A549 (cell line): ENCODE measurements around the gene SDF2L1.

ENCODE experiments used
- CEBPB ChIP-seq, 2 experiments: fragments of >200 bp in 1 of 2; sonication (Bioruptor Twin) in 1 of 2; formaldehyde crosslinking in 1 of 2; IDR thresholded peaks; 2 replicates each; pipeline ENCODE4 v1.6.1; 2012 to 2016
- CTCF ChIP-seq: fragments of >200 bp; sonication (Bioruptor Twin); formaldehyde crosslinking; IDR thresholded peaks from 3 replicates; pipeline ENCODE4 v1.5.1; 2016
- MAX ChIP-seq: IDR thresholded peaks from 2 replicates; pipeline ENCODE4 v1.6.1; 2012
- RFX5 ChIP-seq: fragments of 450-650 bp; IDR thresholded peaks from 2 replicates; pipeline ENCODE4 v1.7.1; 2014; ENCODE audit warnings: antibody characterized with exemption, mild to moderate bottlenecking, moderate library complexity
- TF ChIP-seq, protein P1 (sequence below): fragments of 450-650 bp; IDR thresholded peaks from 2 replicates; pipeline ENCODE4 v1.6.1; 2014; ENCODE audit warnings: antibody characterized with exemption
- TF ChIP-seq, protein P2 (sequence below): IDR thresholded peaks from 2 replicates; pipeline ENCODE4 v1.6.1; 2012

- TF ChIP-seq CTCF (no peak), RFX5 (no peak), MAX (no peak), CEBPB (IDR thresholded peaks at IDR 0.05) (no peak)
- TF ChIP-seq, protein P1, sequence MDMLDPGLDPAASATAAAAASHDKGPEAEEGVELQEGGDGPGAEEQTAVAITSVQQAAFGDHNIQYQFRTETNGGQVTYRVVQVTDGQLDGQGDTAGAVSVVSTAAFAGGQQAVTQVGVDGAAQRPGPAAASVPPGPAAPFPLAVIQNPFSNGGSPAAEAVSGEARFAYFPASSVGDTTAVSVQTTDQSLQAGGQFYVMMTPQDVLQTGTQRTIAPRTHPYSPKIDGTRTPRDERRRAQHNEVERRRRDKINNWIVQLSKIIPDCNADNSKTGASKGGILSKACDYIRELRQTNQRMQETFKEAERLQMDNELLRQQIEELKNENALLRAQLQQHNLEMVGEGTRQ = no peak
- TF ChIP-seq, protein P2, sequence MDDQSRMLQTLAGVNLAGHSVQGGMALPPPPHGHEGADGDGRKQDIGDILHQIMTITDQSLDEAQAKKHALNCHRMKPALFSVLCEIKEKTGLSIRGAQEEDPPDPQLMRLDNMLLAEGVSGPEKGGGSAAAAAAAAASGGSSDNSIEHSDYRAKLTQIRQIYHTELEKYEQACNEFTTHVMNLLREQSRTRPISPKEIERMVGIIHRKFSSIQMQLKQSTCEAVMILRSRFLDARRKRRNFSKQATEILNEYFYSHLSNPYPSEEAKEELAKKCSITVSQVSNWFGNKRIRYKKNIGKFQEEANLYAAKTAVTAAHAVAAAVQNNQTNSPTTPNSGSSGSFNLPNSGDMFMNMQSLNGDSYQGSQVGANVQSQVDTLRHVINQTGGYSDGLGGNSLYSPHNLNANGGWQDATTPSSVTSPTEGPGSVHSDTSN = no peak
Measured at GRCh38 chr22:21681566-21682370, 39.7 kb downstream of the SDF2L1 start.
